ENCODE data around the gene OPA3.

GRCh38 chr19:45567609-45568008, 17.0 kb downstream of the OPA3 start:
- TF ChIP-seq EP300 (IDR thresholded peaks at IDR 0.05) (no peak), CTCF (IDR thresholded peaks at IDR 0.05) (no peak), POLR2A (IDR thresholded peaks at IDR 0.05) (no peak)

Measured in ovary (tissue), 3 donors.